Neural cell (in vitro differentiated cells): ENCODE results near the gene CSGALNACT2.

Experiments used
- CTCF ChIP-seq: fragments of 450-650 bp; IDR thresholded peaks from 2 replicates; pipeline ENCODE4 v1.5.1; 2014; ENCODE audit warnings: antibody characterized with exemption, mild to moderate bottlenecking, moderate library complexity; ENCODE audit not compliant: poor library complexity, severe bottlenecking
- SMC3 ChIP-seq: fragments of 450-650 bp; conservative IDR thresholded peaks from 2 replicates; pipeline ENCODE4 v1.6.1; 2014; ENCODE audit warnings: antibody characterized with exemption, mild to moderate bottlenecking, moderate library complexity; ENCODE audit not compliant: poor library complexity

- TF ChIP-seq SMC3 (no peak), CTCF (no peak)
Measured at GRCh38 chr10:43188702-43189101, 50.5 kb downstream of the CSGALNACT2 start.
